HFF-Myc (cell line): Measurements from ENCODE around the gene SEMA3E.

Experiments
- DNase-seq: peaks from one replicate; pipeline ENCODE4 v3.0.0-alpha.2; 2011; ENCODE audit warnings: low read depth; ENCODE audit errors: extremely low read depth
- H3K4me3 ChIP-seq: replicated peaks from 2 replicates; pipeline ENCODE4 v1.5.1; 2011; ENCODE audit warnings: low read depth, mild to moderate bottlenecking, control low read depth, low read length
- TF ChIP-seq, protein P1 (sequence below): IDR thresholded peaks from 2 replicates; pipeline ENCODE4 v1.5.1; 2012; ENCODE audit warnings: mild to moderate bottlenecking, low read depth, low read length, control low read depth; ENCODE audit errors: missing control alignments

SEMA3E gene

GRCh38 chr7:83504330-83504729 is 144.6 kb downstream of the SEMA3E start:
- H3K4me3 ChIP-seq = no peak overlapping the region
- TF ChIP-seq, protein P1, sequence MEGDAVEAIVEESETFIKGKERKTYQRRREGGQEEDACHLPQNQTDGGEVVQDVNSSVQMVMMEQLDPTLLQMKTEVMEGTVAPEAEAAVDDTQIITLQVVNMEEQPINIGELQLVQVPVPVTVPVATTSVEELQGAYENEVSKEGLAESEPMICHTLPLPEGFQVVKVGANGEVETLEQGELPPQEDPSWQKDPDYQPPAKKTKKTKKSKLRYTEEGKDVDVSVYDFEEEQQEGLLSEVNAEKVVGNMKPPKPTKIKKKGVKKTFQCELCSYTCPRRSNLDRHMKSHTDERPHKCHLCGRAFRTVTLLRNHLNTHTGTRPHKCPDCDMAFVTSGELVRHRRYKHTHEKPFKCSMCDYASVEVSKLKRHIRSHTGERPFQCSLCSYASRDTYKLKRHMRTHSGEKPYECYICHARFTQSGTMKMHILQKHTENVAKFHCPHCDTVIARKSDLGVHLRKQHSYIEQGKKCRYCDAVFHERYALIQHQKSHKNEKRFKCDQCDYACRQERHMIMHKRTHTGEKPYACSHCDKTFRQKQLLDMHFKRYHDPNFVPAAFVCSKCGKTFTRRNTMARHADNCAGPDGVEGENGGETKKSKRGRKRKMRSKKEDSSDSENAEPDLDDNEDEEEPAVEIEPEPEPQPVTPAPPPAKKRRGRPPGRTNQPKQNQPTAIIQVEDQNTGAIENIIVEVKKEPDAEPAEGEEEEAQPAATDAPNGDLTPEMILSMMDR = no peak
- no peak for DNase-seq

- DNase-seq = no peak
- no peak overlapping the region for H3K4me3 ChIP-seq
- TF ChIP-seq, protein P1 = no peak
Measured at GRCh38 chr7:83502636-83503035, 146.3 kb downstream of the SEMA3E start.

- no peak for DNase-seq
- no peak overlapping the region for H3K4me3 ChIP-seq
- TF ChIP-seq, protein P1 = no peak
Measured at GRCh38 chr7:83494683-83495082, 154.3 kb downstream of the SEMA3E start.

GRCh38 chr7:83492802-83493201 is 156.1 kb downstream of the SEMA3E start:
- no peak for DNase-seq
- TF ChIP-seq, protein P1 = no peak
- no peak overlapping the region for H3K4me3 ChIP-seq

DNA sequence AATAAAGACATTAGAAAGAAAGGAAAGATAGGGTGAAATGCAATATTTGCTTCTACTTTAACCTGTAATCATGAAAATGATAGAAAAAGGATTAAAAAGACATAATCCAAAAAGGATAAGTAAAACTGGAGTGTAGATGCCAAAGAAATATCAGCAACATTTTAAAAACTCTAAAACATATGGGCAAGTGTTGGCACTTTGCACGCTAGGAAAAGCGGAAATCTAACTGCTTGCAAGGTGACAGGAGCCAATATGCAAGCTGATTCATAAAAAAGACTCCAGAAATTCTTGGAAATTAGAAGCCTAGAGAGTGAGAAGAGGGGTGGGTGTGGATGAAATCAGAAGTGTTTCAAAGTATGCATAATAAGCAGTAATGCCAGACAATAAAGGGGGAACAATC is 161.1 kb downstream of the SEMA3E start:
- H3K4me3 ChIP-seq = no peak overlapping the region
- no peak for DNase-seq
- TF ChIP-seq, protein P1 = no peak

- no peak for DNase-seq
- H3K4me3 ChIP-seq = no peak overlapping the region
- TF ChIP-seq, protein P1 = no peak
Measured at GRCh38 chr7:83486957-83487356, 162.0 kb downstream of the SEMA3E start.

GRCh38 chr7:83486536-83486935 is 162.4 kb downstream of the SEMA3E start:
- H3K4me3 ChIP-seq = no peak overlapping the region
- TF ChIP-seq, protein P1 = no peak
- no peak for DNase-seq
